Smooth muscle cell (in vitro differentiated cells): ENCODE results near the gene DPEP1. TPM values are rescaled to one million over a fixed set of nuclear protein-coding genes. Genes with fewer than 3 reads are reported as not detected.

Source experiments
- DNase-seq: peaks from one replicate; lab custom pipeline; 2025; ENCODE audit not compliant: unreplicated experiment; lab: John Stamatoyannopoulos, UW
- H2AFZ ChIP-seq: fragments of 200-600 bp; sonication (generic); 2 replicates; pipeline ENCODE4 v1.6.0; 2016; ENCODE audit warnings: antibody characterized with exemption, low read depth, mild to moderate bottlenecking
- H3F3A ChIP-seq: fragments of 200-600 bp; sonication (generic); 2 replicates; pipeline ENCODE4 v1.6.0; 2017; ENCODE audit warnings: antibody characterized with exemption, low read depth
- H3K27ac ChIP-seq: fragments of 200-600 bp; sonication (generic); 2 replicates; pipeline ENCODE4 v1.5.1; 2016; ENCODE audit warnings: low read depth, mild to moderate bottlenecking
- H3K27me3 ChIP-seq: fragments of 200-600 bp; sonication (generic); 2 replicates; pipeline ENCODE4 v1.6.1; 2016; ENCODE audit warnings: low read depth, mild to moderate bottlenecking
- H3K36me3 ChIP-seq: fragments of 200-600 bp; sonication (generic); 2 replicates; pipeline ENCODE4 v1.5.1; 2016; ENCODE audit warnings: low read depth
- H3K4me1 ChIP-seq: fragments of 200-600 bp; sonication (generic); 2 replicates; pipeline ENCODE4 v1.5.1; 2016; ENCODE audit warnings: low read depth
- H3K4me2 ChIP-seq: fragments of 200-600 bp; sonication (generic); 2 replicates; pipeline ENCODE4 v1.6.0; 2016; ENCODE audit warnings: mild to moderate bottlenecking
- H3K4me3 ChIP-seq: fragments of 200-600 bp; sonication (generic); 2 replicates; pipeline ENCODE4 v1.5.1; 2016; ENCODE audit warnings: mild to moderate bottlenecking
- H3K79me2 ChIP-seq: fragments of 200-600 bp; sonication (generic); 2 replicates; pipeline ENCODE4 v1.6.0; 2016; ENCODE audit warnings: low read depth, mild to moderate bottlenecking
- H3K9ac ChIP-seq: fragments of 200-600 bp; sonication (generic); 2 replicates; pipeline ENCODE4 v1.6.0; 2016; ENCODE audit warnings: low read depth
- H3K9me3 ChIP-seq: fragments of 200-600 bp; sonication (generic); replicated peaks from 2 replicates; pipeline ENCODE4 v1.5.1; 2016; ENCODE audit warnings: low read depth
- H4K20me1 ChIP-seq: fragments of 200-600 bp; sonication (generic); 2 replicates; pipeline ENCODE4 v1.6.0; 2016; ENCODE audit warnings: low read depth
- WGBS: methylation state at CpG from one replicate; pipeline ENCODE4 v1.1.7; 2016; ENCODE audit warnings: low lambda C conversion rate; 5-methylcytosine and 5-hydroxymethylcytosine counted together
- polyA plus RNA-seq: library from polyadenylated mRNA; unstranded; fragments of >200 nt; fragmentation: Nextera tagmentation; extraction: Ambion mirVana; gene quantifications from 2 replicates; pipeline ENCODE4 v1.2.1, GENCODE V29; 2016
- total RNA-seq: library from RNA; depleted of rRNA; stranded (reverse); fragments of >200 nt; gene quantifications from 2 replicates; pipeline ENCODE4 v1.2.3, GENCODE V29; 2014
- TF ChIP-seq, protein P1 (sequence below): fragments of 200-600 bp; sonication (generic); IDR thresholded peaks from 2 replicates; pipeline ENCODE4 v1.5.1; 2017; ENCODE audit warnings: borderline replicate concordance, mild to moderate bottlenecking, antibody characterized with exemption; ENCODE audit not compliant: insufficient read depth, poor library complexity, severe bottlenecking

DPEP1 gene
- total and polyA plus RNA-seq, 2 experiments from 2014 or later, result not detected

DNA sequence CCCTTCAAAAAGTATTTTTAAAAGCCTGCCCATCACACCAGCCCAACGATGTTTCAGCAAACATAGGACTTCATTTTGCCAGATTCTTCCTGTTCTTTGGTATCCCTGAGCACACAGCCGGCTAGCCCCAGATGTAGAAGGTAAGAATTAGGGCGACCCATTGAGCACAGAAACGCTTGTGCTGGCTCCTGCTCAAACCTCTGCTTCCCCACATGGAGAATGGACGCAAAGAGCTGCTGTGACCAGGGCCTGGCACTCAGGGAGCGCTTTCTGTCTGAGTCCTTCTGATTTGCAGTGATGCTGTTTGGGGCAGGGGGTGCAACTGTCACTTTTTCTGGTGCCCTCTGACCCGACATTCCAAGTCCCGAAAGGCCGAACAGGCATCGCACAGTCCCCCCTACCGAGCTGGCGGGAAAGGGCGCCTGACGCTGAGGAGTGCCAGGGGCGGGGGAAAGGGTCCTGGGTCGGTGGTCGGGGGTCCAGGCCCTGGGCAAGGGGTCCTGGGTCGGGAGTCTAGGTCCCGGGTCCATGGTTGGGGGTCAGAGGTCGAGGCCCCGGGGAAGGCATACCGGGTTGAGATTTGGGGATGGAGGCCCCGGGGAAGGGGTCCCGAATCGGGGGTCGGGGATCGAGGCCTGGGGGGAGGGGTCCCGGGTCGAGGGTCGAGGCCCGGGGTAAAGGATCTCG is 43.1 kb downstream of the DPEP1 start:
- TF ChIP-seq, protein P1, sequence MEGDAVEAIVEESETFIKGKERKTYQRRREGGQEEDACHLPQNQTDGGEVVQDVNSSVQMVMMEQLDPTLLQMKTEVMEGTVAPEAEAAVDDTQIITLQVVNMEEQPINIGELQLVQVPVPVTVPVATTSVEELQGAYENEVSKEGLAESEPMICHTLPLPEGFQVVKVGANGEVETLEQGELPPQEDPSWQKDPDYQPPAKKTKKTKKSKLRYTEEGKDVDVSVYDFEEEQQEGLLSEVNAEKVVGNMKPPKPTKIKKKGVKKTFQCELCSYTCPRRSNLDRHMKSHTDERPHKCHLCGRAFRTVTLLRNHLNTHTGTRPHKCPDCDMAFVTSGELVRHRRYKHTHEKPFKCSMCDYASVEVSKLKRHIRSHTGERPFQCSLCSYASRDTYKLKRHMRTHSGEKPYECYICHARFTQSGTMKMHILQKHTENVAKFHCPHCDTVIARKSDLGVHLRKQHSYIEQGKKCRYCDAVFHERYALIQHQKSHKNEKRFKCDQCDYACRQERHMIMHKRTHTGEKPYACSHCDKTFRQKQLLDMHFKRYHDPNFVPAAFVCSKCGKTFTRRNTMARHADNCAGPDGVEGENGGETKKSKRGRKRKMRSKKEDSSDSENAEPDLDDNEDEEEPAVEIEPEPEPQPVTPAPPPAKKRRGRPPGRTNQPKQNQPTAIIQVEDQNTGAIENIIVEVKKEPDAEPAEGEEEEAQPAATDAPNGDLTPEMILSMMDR, result no peak
- Histone ChIP-seq H3K9ac (peak overlapping the region; percentile 97), H3K27ac (peak overlapping the region; percentile 70), H2AFZ (no peak overlapping the region), H3K4me1 (peaks cover 12% of the 10 kb centered on the region), H3K4me2 (peak overlapping the region; percentile 100), H3K4me3 (peak overlapping the region; percentile 99), H3K9me3 (no peaks in the 10 kb centered on the region), H3K79me2 (peaks cover 56% of the 10 kb centered on the region), H4K20me1 (peaks cover 37% of the 10 kb centered on the region), H3K36me3 (no peaks in the 10 kb centered on the region), H3K27me3 (no peaks in the 10 kb centered on the region), H3F3A (no peaks in the 10 kb centered on the region)
- DNase-seq, result no peak
- WGBS, result 66% methylated on average over 22 of the region's 32 CpGs

DNA sequence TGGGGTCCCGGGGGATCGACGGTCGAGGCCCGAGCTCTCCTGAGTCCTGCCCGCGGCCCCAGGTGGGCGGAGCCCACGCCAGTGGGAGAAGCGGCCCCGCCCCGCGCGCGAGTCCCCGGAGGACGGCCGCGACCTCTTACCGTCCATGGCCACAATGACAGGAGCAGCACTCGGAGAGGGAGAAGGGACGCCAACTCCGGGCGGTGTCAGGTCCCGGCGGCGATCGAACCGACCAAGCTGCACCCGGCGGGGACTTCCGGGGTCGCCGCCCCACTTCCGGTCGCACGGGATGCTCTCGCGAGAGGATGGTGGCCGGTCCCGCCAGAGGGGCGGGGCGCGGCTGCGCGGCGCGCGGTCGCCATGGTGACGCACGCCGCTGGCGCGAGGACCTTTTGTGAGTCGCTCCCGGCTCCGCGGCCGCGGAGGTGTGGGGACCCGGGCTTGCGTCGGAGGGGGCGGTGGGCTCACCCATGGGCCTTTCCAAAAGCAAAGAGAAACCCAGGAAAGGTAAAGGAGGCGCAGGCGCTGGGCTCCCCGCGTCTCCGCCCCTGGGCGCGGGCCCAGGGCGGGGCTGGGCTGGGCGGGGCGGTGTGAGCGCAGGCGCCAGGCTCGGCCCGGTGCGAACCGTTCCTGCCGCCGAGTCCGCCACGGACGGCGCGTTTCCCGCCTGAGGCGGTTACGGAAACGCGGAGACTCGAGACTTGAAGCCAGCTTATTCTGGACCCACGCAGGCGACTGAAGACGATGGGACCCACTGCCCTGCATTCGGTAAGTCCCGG is 44.2 kb downstream of the DPEP1 start, which contains the start of the genes CHMP1A and SPATA33:
Gene CHMP1A, minus strand, starts transcription at position 267 of the 779 bp plus-strand sequence. Its CDS starts 120 bp downstream, at position 147.
Gene SPATA33, plus strand, starts transcription at position 395 of the 779 bp plus-strand sequence. Its CDS starts 76 bp downstream, at position 471.
- H3K4me3 ChIP-seq, result peak within 1 kb of the TSS; percentile 99
- under 1% methylated on average over 77 of the region's 99 CpGs for WGBS
- H3K27me3 ChIP-seq, result no peaks in the 10 kb centered on the region
- H4K20me1 ChIP-seq, result peaks cover 28% of the 10 kb centered on the region
- H3K9ac ChIP-seq, result peak within 1 kb of the TSS; percentile 97
- H3K79me2 ChIP-seq, result peaks cover 56% of the 10 kb centered on the region
- H3K36me3 ChIP-seq, result no peaks in the 10 kb centered on the region
- H3F3A ChIP-seq, result no peaks in the 10 kb centered on the region
- peak within 1 kb of the TSS; percentile 100 for H3K4me2 ChIP-seq
- H3K27ac ChIP-seq, result peak within 1 kb of the TSS; percentile 70
- H3K9me3 ChIP-seq, result no peaks in the 10 kb centered on the region
- peaks cover 12% of the 10 kb centered on the region for H3K4me1 ChIP-seq
- peak; percentile 79 for DNase-seq
- H2AFZ ChIP-seq, result peak within 1 kb of the TSS; percentile 99
- TF ChIP-seq, protein P1, result no peak

DNA sequence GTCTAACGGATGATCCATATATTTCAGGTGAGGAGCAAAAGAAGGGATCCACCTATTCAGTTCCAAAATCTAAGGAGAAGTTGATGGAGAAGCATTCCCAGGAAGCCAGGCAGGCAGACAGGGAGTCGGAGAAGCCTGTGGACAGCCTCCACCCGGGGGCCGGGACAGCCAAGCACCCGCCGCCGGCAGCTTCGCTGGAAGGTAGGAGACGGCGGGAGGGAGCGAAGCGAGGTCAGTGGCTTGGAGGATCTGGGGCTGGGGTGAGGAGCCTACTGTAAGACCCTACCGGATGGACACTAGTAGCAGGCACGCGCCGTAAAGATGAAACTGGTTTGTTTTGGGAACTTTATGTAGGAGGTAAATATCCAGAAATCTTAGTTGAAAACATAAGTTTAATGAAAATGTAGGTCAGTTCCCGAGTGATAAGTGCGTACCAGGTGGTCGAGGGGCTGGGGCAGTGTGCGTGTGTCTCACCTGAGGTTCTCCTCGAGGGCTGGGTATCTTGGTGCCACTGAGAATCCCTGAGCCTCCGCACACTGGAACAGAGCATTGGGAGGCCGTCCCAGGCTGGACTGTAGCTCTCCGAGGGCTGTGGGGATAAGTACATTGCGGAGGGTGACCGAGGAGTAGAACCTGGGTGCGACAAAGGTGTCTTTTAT is 44.9 kb downstream of the DPEP1 start:
- Histone ChIP-seq H3K4me2 (peak overlapping the region; percentile 100), H3K27me3 (no peaks in the 10 kb centered on the region), H2AFZ (peak overlapping the region; percentile 99), H3K27ac (peak overlapping the region; percentile 70), H3F3A (no peaks in the 10 kb centered on the region), H3K79me2 (peaks cover 56% of the 10 kb centered on the region), H3K9ac (peak overlapping the region; percentile 97), H4K20me1 (peaks cover 22% of the 10 kb centered on the region), H3K9me3 (no peaks in the 10 kb centered on the region), H3K4me3 (peak overlapping the region; percentile 99), H3K36me3 (no peaks in the 10 kb centered on the region), H3K4me1 (peaks cover 12% of the 10 kb centered on the region)
- TF ChIP-seq, protein P1, result no peak
- 29% methylated on average over 27 of the region's 27 CpGs for WGBS
- no peak for DNase-seq
